Stimulated activated CD4-positive, alpha-beta T cell treated with anti-CD3 and anti-CD28 coated beads, TNF-alpha, amount 100 ng/mL, for 48 hours (primary cell): ENCODE results near the gene CRACDL.
"Not testable (repeated sequence)": the region's sequence is repeated elsewhere in the genome, so short reads cannot be mapped to it uniquely, and the experiment has no call there.

Experiments used
- DNase-seq, 3 donors: peaks; one replicate each; pipeline ENCODE4 v3.0.0-alpha.2; 2020; ENCODE audit warnings: low read depth in 3 of 3

CRACDL gene

GRCh38 chr2:98777076-98777475, 158.9 kb downstream of the CRACDL start:
- DNase-seq, result no peak

- DNase-seq, result no peak
Measured at GRCh38 chr2:98776136-98776535, 159.9 kb downstream of the CRACDL start.

- no peak for DNase-seq
Measured at GRCh38 chr2:98775146-98775986, 160.7 kb downstream of the CRACDL start.

- DNase-seq, result no peak
Measured at GRCh38 chr2:98773907-98774306, 162.1 kb downstream of the CRACDL start.

GRCh38 chr2:98773169-98773568, 162.9 kb downstream of the CRACDL start:
- no peak for DNase-seq

GRCh38 chr2:98772536-98772935, 163.5 kb downstream of the CRACDL start:
- no peak for DNase-seq

GRCh38 chr2:98771721-98772524, 164.1 kb downstream of the CRACDL start:
- DNase-seq, result peak in 1 of 3 donors; percentile 48

GRCh38 chr2:98771264-98771663, 164.8 kb downstream of the CRACDL start:
- no peak for DNase-seq

GRCh38 chr2:98769784-98770183, 166.2 kb downstream of the CRACDL start:
- no peak for DNase-seq

- no peak for DNase-seq
Measured at GRCh38 chr2:98769114-98769476, 166.9 kb downstream of the CRACDL start.

GRCh38 chr2:98768384-98769113, 167.5 kb downstream of the CRACDL start:
- DNase-seq, result no peak

- DNase-seq, result no peak
Measured at GRCh38 chr2:98764499-98764898, 171.5 kb downstream of the CRACDL start.

GRCh38 chr2:98763209-98763951, 172.6 kb downstream of the CRACDL start:
- no peak for DNase-seq

- DNase-seq, result no peak
Measured at GRCh38 chr2:98761909-98762308, 174.1 kb downstream of the CRACDL start.

- DNase-seq, result peak; percentile 44 to 66 (median 65)
Measured at GRCh38 chr2:98761267-98761781, 174.7 kb downstream of the CRACDL start.

GRCh38 chr2:98759827-98760625, 176.0 kb downstream of the CRACDL start:
- no peak for DNase-seq

GRCh38 chr2:98759338-98759737, 176.7 kb downstream of the CRACDL start:
- DNase-seq, result no peak

GRCh38 chr2:98757904-98758421, 178.1 kb downstream of the CRACDL start:
- DNase-seq, result no peak

- DNase-seq, result no peak
Measured at GRCh38 chr2:98753801-98754200, 182.2 kb downstream of the CRACDL start.

GRCh38 chr2:98752711-98753110, 183.3 kb downstream of the CRACDL start:
- not testable (repeated sequence) for DNase-seq
